Measurements from ENCODE around the gene PTPRA. TPM values are rescaled to one million over a fixed set of nuclear protein-coding genes. Genes with fewer than 3 reads are reported as not detected.

The PTPRA gene
- total and polyA plus RNA-seq, 2 donors (not counting 1 experiment from before 2014, with no cell fraction given) = 32.1 to 64.2 TPM

DNA sequence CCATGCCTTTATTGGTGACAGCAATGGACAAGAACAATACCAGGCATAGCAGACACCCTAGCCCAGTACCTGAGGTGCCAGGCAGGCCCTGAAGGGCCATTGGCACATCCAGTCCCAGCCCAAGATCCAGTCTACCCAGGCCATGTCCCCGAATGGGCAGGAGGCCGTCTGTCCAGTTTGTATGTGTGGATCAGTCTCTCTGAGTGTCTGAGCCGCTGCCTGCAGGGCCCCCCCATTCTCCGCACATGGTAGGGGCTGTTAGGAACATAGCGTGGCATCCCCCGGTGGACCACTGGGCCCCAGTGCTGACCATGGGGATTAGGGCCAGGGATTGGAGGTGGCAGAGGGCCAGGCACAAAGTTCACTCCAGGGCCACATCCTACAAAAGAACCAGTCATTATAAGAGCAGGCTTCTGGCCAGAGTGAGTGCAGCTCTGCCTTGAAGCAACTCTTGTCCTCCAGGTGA lies 37.9 kb upstream of the PTPRA start:
- POLR2A ChIA-PET = interaction anchor here (0.7 kb wide), 1 partner anchor 874 kb away, joined by 4 read pairs; no protein-coding TSS in a partner anchor
- H3K9ac ChIP-seq (ENCODE audit: low read length) = no peak overlapping the region
- CTCF ChIA-PET = no interaction called here
- no peaks in the 10 kb centered on the region for H3K27me3 Mint-ChIP-seq
- H3K4me2 ChIP-seq (replicated peaks; ENCODE audit: low read depth, low read length, poor library complexity, severe bottlenecking) = no peak overlapping the region
- H2AFZ ChIP-seq (ENCODE audit: insufficient read depth, low read depth, low read length, poor library complexity, severe bottlenecking) = no peak overlapping the region
- no peak overlapping the region for H3K4me3 ChIP-seq (ENCODE audit: control extremely low read depth in 1 of 5, extremely low read depth in 1 of 5, insufficient read depth in 1 of 5, low read depth in 2 of 5, low read length in 4 of 5)
- 97% methylated on average over 6 of the region's 6 CpGs for WGBS (ENCODE audit: insufficient coverage)
- no peak for TF ChIP-seq EZH2 (IDR thresholded peaks at IDR 0.05; ENCODE audit: borderline replicate concordance, insufficient read depth, low read depth, low read length, poor library complexity, severe bottlenecking)
- TF ChIP-seq CTCF (IDR thresholded peaks at IDR 0.05) = no peak
- H3K27ac Mint-ChIP-seq = no peak overlapping the region
- no peak overlapping the region for H3K4me3 Mint-ChIP-seq
- peaks cover 11% of the 10 kb centered on the region for H3K79me2 ChIP-seq (ENCODE audit: control insufficient read depth, insufficient read depth, low read length)
- no peaks in the 10 kb centered on the region for H3K9me3 Mint-ChIP-seq (ENCODE audit: insufficient read depth)
- H3K4me1 Mint-ChIP-seq = peaks cover 16% of the 10 kb centered on the region
- peaks cover 11 to 18% of the 10 kb centered on the region in 2 donors for H3K4me1 ChIP-seq (ENCODE audit: control insufficient read depth in 2 of 2, insufficient read depth in 2 of 2, low read length in 2 of 2)
- H3K9me3 ChIP-seq (ENCODE audit: control extremely low read depth in 1 of 3, control insufficient read depth in 2 of 3, insufficient read depth in 1 of 3, low read length in 2 of 3) = peaks cover 0 to 3% (median 0%) of the 10 kb centered on the region in 3 donors
- H3K27ac ChIP-seq (ENCODE audit: low read length in 2 of 2) = no peak overlapping the region
- H4K20me1 ChIP-seq (ENCODE audit: control insufficient read depth, insufficient read depth, low read length, poor library complexity, severe bottlenecking) = no peaks in the 10 kb centered on the region
- ATAC-seq (ENCODE audit: low read depth) (no peak), DNase-seq (no peak)
- intact Hi-C loops (cut with micrococcal nuclease) = no loop called here
- no peaks in the 10 kb centered on the region for H3K27me3 ChIP-seq (replicated peaks in 1 of 4; ENCODE audit: control extremely low read depth in 1 of 4, control insufficient read depth in 3 of 4, insufficient read depth in 4 of 4, low read length in 3 of 4)
- no peaks in the 10 kb centered on the region for H3K36me3 ChIP-seq (replicated peaks in 1 of 2; ENCODE audit: control extremely low read depth in 1 of 2, control insufficient read depth in 1 of 2, extremely low read depth in 1 of 2, insufficient read depth in 2 of 2, low read length in 1 of 2)

DNA sequence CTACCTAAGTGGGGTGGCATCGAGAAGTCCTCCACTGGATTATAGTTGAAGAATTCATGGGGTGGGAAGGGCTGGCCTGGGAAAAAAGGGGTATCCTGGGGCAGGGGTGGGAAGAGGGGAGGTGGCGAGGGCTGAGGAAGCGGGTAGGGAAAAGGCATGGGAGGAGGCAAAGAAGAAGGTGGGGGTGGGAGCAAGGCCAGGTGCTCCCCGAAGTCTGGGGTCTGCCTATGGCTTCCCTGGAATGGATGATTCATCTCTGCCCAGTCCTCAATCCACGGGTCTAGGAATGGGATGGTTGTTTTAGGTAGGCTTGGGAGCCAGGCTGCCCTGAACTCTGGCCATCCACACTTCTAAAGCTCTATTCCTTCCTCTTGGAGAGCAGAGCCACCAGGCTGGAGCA lies 37.2 kb upstream of the PTPRA start:
- DNase-seq (no peak), ATAC-seq (ENCODE audit: low read depth) (no peak)
- Histone ChIP-seq H3K9ac (ENCODE audit: low read length) (no peak overlapping the region), H3K4me1 (ENCODE audit: control insufficient read depth in 2 of 2, insufficient read depth in 2 of 2, low read length in 2 of 2) (peaks cover 11 to 18% of the 10 kb centered on the region in 2 donors), H3K4me3 (ENCODE audit: control extremely low read depth in 1 of 5, extremely low read depth in 1 of 5, insufficient read depth in 1 of 5, low read depth in 2 of 5, low read length in 4 of 5) (no peak overlapping the region), H4K20me1 (ENCODE audit: control insufficient read depth, insufficient read depth, low read length, poor library complexity, severe bottlenecking) (no peaks in the 10 kb centered on the region), H3K4me2 (replicated peaks; ENCODE audit: low read depth, low read length, poor library complexity, severe bottlenecking) (no peak overlapping the region), H3K9me3 (ENCODE audit: control extremely low read depth in 1 of 3, control insufficient read depth in 2 of 3, insufficient read depth in 1 of 3, low read length in 2 of 3) (peaks cover 0 to 3% (median 0%) of the 10 kb centered on the region in 3 donors), H3K27me3 (replicated peaks in 1 of 4; ENCODE audit: control extremely low read depth in 1 of 4, control insufficient read depth in 3 of 4, insufficient read depth in 4 of 4, low read length in 3 of 4) (no peaks in the 10 kb centered on the region), H3K79me2 (ENCODE audit: control insufficient read depth, insufficient read depth, low read length) (peaks cover 15% of the 10 kb centered on the region), H3K36me3 (replicated peaks in 1 of 2; ENCODE audit: control extremely low read depth in 1 of 2, control insufficient read depth in 1 of 2, extremely low read depth in 1 of 2, insufficient read depth in 2 of 2, low read length in 1 of 2) (no peaks in the 10 kb centered on the region), H2AFZ (ENCODE audit: insufficient read depth, low read depth, low read length, poor library complexity, severe bottlenecking) (no peak overlapping the region), H3K27ac (ENCODE audit: low read length in 2 of 2) (no peak overlapping the region)
- Mint-ChIP-seq H3K27me3 (no peaks in the 10 kb centered on the region), H3K4me3 (no peak overlapping the region), H3K9me3 (ENCODE audit: insufficient read depth) (no peaks in the 10 kb centered on the region), H3K4me1 (peaks cover 17% of the 10 kb centered on the region), H3K27ac (no peak overlapping the region)
- WGBS (ENCODE audit: insufficient coverage) = 94% methylated on average over 4 of the region's 5 CpGs
- intact Hi-C loops (cut with micrococcal nuclease) = no loop called here
- ChIA-PET POLR2A (interaction anchor here (0.7 kb wide), 1 partner anchor 875 kb away, joined by 4 read pairs; no protein-coding TSS in a partner anchor), CTCF (no interaction called here)
- TF ChIP-seq CTCF (IDR thresholded peaks at IDR 0.05) (no peak), EZH2 (IDR thresholded peaks at IDR 0.05; ENCODE audit: borderline replicate concordance, insufficient read depth, low read depth, low read length, poor library complexity, severe bottlenecking) (no peak)
